Measurements from ENCODE around the gene CCDC126. TPM values are rescaled to one million over a fixed set of nuclear protein-coding genes. Genes with fewer than 3 reads are reported as not detected.
"Not testable (repeated sequence)": the region's sequence is repeated elsewhere in the genome, so short reads cannot be mapped to it uniquely, and the experiment has no call there.

The CCDC126 gene, protein sequence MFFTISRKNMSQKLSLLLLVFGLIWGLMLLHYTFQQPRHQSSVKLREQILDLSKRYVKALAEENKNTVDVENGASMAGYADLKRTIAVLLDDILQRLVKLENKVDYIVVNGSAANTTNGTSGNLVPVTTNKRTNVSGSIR
- total RNA-seq = 10 to 100 TPM in 1 of 2 experiments, 1 to 10 TPM in 1; 10.0 to 11.8 TPM

DNA sequence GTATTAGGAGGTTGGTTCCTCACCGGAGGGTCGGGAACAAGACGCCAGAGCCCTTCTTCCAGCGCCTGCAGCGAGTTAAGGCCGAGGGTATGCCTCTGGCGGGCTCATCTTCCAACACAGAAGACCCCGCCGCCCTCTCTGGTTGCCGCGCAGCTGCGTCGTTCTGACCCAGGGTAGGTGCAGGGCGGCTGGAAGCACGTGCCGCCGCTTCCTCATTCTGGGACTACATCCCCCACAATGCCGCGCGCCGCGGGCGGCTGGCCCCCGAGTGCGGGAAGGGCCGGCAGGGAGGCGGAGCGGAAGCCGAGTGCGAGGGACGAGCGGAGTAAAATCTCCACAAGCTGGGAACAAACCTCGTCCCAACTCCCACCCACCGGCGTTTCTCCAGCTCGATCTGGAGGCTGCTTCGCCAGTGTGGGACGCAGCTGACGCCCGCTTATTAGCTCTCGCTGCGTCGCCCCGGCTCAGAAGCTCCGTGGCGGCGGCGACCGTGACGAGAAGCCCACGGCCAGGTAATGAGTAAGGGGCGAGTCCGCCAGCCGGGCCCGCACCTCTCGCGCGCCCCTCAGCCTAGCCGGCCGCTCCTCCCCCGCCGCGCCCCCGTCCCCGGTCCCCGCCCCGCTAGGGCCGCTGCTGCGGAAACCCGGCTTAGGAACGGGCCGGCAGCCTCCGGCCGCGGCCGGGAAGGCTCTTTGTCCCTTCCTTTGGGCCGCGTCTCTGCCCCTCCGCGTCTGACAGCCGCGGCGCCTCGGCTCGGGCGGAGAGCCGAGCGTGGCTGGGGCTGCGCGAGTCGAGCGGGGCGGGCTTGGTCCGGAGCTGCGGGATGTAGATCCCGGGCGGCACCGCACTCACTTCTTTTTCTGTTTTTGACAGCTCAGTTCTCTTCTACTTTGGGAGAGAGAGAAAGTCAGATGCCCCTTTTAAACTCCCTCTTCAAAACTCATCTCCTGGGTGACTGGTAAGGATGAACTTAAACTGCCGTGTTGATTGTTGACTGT is at the start of gene CCDC126:
Gene CCDC126, plus strand, starts transcription at position 289 of the 998 bp plus-strand sequence. CDS start 13,934 bp downstream, outside the sequence.
- peaks cover 9% of the 10 kb centered on the region for H3K27me3 Mint-ChIP-seq
- POLR2A ChIA-PET = interaction anchor here (0.6 to 2.8 kb wide), 2 partner anchors 58 to 932 kb away, joined by 9 to 11 read pairs; no protein-coding TSS in a partner anchor
- H3K9me3 Mint-ChIP-seq = peaks cover 4% of the 10 kb centered on the region
- peaks cover 5% of the 10 kb centered on the region for H3K36me3 Mint-ChIP-seq
- ATAC-seq (ENCODE audit: low read depth) (peak; percentile 84), DNase-seq (peak; percentile 87)
- H3K4me3 Mint-ChIP-seq = peak within 1 kb of the TSS; percentile 85
- peaks cover 24% of the 10 kb centered on the region for H3K4me1 Mint-ChIP-seq
- H3K27ac Mint-ChIP-seq = peak within 1 kb of the TSS; percentile 71

DNA sequence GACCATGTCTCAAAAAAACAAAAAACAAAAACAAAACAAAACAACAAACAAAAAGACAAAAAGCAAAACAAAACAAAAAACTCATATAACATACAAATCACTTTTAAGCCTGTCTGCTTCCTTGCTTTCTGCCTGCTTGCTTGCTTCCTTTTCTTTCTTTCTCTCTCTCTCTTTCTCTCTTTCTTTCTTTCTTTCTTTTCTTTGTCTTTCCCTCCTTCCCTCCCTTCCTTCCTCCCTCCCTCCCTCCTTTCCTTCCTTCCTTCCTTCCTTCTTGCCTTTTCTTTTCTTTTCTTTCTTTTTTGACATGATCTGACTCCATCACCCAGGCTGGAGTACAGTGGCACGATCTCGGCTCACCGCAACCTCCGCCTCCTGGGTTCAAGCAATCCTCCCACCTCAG is 49.5 kb upstream of the CCDC126 start:
- no peaks in the 10 kb centered on the region for H3K27me3 Mint-ChIP-seq
- no peaks in the 10 kb centered on the region for H3K36me3 Mint-ChIP-seq
- H3K27ac Mint-ChIP-seq = no peak overlapping the region
- H3K9me3 Mint-ChIP-seq = no peaks in the 10 kb centered on the region
- ATAC-seq (ENCODE audit: low read depth) = no peak
- no peak for DNase-seq
- peaks cover 9% of the 10 kb centered on the region for H3K4me1 Mint-ChIP-seq
- POLR2A ChIA-PET = no interaction called here
- H3K4me3 Mint-ChIP-seq = no peak overlapping the region

DNA sequence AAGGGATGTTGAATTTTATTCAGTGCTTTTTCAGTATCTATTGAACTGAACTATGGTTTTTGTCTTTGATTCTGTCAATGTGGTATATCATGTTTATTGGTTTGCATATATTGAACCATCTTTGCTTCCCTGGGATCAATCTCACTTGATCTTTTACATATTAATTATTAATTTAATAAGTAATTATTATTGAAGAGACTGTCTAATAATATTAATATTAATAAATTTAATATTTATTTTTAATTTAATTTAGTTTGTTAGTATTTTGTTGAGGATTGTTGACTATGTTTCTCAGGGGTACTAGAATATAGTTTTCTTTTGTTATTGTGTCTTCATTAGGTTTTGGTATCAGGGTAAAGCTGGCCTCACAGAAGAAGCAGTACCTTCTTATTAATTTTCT is 38.9 kb upstream of the CCDC126 start:
- peaks cover 21% of the 10 kb centered on the region for H3K27me3 Mint-ChIP-seq
- DNase-seq = no peak
- H3K9me3 Mint-ChIP-seq = no peaks in the 10 kb centered on the region
- no peak overlapping the region for H3K4me3 Mint-ChIP-seq
- H3K4me1 Mint-ChIP-seq = no peaks in the 10 kb centered on the region
- POLR2A ChIA-PET = no interaction called here
- H3K36me3 Mint-ChIP-seq = no peaks in the 10 kb centered on the region
- no peak for ATAC-seq (ENCODE audit: low read depth)
- H3K27ac Mint-ChIP-seq = no peak overlapping the region

DNA sequence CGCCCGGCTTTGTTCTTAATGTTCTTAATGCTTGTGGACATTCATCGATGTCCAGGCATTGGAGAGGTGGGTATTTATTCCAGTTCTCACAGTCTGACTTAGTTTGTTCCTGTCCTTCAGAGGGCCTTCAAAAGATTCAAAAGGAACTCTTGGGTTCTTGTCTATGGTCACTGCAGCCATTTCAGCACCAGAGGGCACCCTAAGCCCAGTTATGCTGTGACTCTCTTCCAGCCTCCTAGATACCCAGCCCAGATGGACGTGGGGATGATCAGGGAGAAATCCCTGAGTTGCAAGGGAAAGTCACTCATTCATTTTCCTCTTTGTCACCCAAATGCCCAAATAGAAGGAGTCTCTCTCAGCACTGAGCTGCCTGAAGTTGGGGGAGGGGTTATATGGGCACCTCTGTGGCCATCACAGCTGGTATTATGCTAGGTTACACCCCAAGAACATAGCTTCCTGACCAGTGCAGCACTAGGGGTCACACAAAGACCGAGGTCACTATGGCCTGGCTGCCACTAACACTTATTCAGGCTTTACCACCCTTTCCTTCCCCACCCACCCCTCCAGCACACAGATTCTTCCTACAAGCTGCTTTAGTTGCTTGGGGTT is 26.5 kb upstream of the CCDC126 start:
- H3K27me3 Mint-ChIP-seq = peaks cover 15% of the 10 kb centered on the region
- POLR2A ChIA-PET = no interaction called here
- no peak overlapping the region for H3K27ac Mint-ChIP-seq
- H3K4me1 Mint-ChIP-seq = no peaks in the 10 kb centered on the region
- ATAC-seq (ENCODE audit: low read depth) (peak; percentile 73), DNase-seq (peak; percentile 60)
- no peaks in the 10 kb centered on the region for H3K36me3 Mint-ChIP-seq
- no peaks in the 10 kb centered on the region for H3K9me3 Mint-ChIP-seq
- no peak overlapping the region for H3K4me3 Mint-ChIP-seq

DNA sequence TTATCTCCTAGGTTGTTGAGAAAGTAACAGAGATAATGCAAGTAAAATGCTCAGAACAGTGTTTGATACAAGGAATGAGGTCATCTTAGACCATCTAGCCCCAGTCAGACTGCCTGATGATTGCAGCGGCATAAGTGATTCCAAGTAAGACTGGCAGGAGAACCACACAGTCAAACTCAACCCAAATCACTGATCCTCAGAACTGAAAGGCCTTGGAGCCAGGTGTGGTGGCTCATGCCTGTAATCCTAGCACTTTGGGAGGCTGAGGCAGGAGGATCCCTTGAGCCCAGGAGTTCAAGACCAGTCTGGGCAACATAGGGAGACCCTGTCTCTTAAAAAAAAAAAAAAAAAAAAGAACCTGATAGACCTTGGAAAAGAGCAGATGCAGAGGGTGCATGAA is 15.2 kb upstream of the CCDC126 start:
- not testable (repeated sequence) for H3K27ac Mint-ChIP-seq; H3K27me3 Mint-ChIP-seq; H3K4me1 Mint-ChIP-seq; H3K4me3 Mint-ChIP-seq; ATAC-seq (ENCODE audit: low read depth); DNase-seq; H3K36me3 Mint-ChIP-seq; H3K9me3 Mint-ChIP-seq
- POLR2A ChIA-PET = interaction anchor here (0.7 kb wide), 1 partner anchor 42 kb away, joined by 3 read pairs; no protein-coding TSS in a partner anchor

DNA sequence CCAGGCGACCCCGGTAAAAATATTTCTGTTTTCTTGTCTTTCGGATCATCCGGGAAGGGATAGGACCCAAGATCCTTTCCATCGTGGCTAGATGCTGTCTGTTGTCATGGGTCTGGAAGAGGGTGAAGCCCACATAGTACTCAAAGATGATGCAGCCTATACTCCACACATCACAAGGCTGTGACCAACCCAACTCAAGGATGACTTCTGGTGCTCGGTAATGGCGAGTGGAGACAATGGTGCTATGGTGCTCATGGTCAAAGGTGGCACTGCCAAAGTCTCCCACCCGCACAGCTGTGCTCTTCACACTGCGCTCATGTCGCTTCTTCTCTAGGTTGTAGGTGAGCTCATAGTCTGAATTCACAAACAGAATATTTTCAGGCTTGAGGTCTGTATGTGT is 11.9 kb upstream of the CCDC126 start:
- DNase-seq; H3K27me3 Mint-ChIP-seq; H3K27ac Mint-ChIP-seq; POLR2A ChIA-PET; H3K4me3 Mint-ChIP-seq; H3K9me3 Mint-ChIP-seq; ATAC-seq (ENCODE audit: low read depth); H3K4me1 Mint-ChIP-seq; H3K36me3 Mint-ChIP-seq: not testable (repeated sequence)

DNA sequence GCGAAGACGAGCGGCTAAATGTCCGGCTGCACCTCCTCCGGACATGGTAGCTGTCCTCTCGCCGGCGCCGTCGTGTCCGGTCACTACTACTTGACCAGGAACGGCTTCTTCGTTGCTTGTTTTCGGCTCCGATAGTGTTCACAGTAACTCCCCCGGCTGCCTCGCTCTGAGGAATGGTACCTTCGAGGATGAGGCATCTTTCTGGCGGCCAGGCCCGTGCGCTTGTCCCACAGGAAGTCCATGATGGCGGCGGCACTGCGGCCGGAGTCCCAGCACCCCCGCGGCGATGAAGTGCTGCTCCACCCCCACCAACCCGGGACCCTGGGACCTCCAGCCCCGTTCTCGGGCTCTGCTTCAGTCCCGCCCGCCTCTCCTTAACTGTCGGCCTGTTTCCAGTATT is 11.0 kb upstream of the CCDC126 start:
- DNase-seq (no peak), ATAC-seq (ENCODE audit: low read depth) (no peak)
- Mint-ChIP-seq H3K27ac (no peak overlapping the region), H3K27me3 (peaks cover 3% of the 10 kb centered on the region), H3K4me1 (no peaks in the 10 kb centered on the region), H3K9me3 (no peaks in the 10 kb centered on the region), H3K4me3 (no peak overlapping the region), H3K36me3 (no peaks in the 10 kb centered on the region)
- POLR2A ChIA-PET = no interaction called here

DNA sequence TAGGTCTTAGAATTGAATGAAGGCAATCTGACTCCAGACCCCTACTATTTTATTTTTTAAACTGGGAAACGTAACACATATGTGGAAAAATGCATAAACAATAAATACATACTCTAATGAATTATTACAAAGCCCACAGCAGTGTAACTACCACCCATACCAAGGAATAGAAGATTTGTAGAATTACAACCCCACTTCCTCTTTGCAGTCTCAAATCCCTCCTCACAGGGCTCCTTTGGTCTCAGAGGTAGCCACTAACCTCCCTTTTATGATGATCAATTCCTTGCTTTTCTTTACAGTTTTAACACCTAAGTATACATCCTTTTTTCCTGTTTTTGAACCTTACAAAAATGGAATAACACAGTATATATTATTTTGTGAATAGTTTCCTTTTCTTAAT is 6.7 kb upstream of the CCDC126 start:
- ATAC-seq (ENCODE audit: low read depth) (no peak), DNase-seq (no peak)
- H3K4me3 Mint-ChIP-seq = no peak overlapping the region
- H3K27ac Mint-ChIP-seq = no peak overlapping the region
- peaks cover 10% of the 10 kb centered on the region for H3K27me3 Mint-ChIP-seq
- H3K36me3 Mint-ChIP-seq = no peaks in the 10 kb centered on the region
- peaks cover 7% of the 10 kb centered on the region for H3K4me1 Mint-ChIP-seq
- peaks cover 2% of the 10 kb centered on the region for H3K9me3 Mint-ChIP-seq
- POLR2A ChIA-PET = no interaction called here

DNA sequence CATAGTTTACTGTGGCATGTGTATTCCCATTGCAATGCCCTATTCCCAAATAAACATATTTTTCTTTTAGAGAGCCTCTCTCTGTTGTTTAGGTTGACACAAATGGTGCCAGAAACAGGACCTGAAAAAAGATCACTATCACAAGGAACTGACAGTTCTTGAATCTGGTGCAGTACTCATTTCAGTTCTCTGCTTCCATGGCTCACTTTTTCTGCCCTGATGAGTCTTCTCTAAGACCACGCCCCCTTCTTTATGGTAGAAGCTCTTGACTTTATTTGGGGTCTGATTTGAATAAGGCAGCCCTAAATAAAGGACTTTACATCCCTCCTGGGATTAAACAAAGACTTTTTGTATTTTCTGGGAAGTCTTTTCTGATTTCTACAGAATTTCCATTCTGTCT is 3.5 kb upstream of the CCDC126 start:
- H3K9me3 Mint-ChIP-seq = peaks cover 4% of the 10 kb centered on the region
- peaks cover 22% of the 10 kb centered on the region for H3K4me1 Mint-ChIP-seq
- H3K4me3 Mint-ChIP-seq = no peak overlapping the region
- ATAC-seq (ENCODE audit: low read depth) = no peak
- H3K36me3 Mint-ChIP-seq = peaks cover 4% of the 10 kb centered on the region
- no peak overlapping the region for H3K27ac Mint-ChIP-seq
- no peak for DNase-seq
- POLR2A ChIA-PET = no interaction called here
- peaks cover 9% of the 10 kb centered on the region for H3K27me3 Mint-ChIP-seq

DNA sequence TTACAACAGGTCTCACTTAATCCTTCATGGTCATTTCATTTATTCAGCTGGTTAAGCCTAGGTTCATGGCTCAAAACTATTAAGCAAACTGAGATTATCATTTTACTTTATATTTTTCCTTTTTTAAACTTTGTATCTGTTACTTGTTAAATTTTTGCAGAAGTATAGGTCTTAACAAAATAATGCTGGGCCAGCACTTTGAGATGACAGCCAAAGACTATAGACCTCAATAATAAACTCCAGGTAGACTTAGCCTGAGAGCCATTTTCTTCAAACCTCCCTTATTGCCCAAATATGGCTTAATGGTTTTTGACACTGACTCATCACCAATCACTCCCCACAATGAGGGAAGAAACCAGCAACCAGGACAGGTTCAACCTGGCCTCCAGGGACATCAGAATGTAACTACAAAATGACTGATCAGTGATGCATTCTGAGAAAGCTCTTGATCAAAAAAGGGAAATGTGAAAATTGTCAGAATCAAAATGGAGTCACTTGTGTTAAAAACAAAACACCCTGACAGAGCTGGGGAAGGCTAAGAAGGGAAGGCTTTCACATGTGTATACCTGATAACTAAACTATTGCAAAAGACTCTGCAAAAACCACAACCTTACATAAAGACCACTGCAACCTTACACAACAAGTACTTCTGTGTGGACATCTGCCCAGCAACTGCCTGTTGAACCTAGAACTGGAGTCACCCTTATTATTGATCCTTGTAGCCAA is 2.1 kb upstream of the CCDC126 start:
- POLR2A ChIA-PET = no interaction called here
- peak overlapping the region; percentile 67 for H3K27ac Mint-ChIP-seq
- DNase-seq = no peak
- H3K9me3 Mint-ChIP-seq = peaks cover 4% of the 10 kb centered on the region
- peaks cover 5% of the 10 kb centered on the region for H3K36me3 Mint-ChIP-seq
- H3K4me3 Mint-ChIP-seq = peak overlapping the region; percentile 26
- ATAC-seq (ENCODE audit: low read depth) = peak; percentile 62
- H3K4me1 Mint-ChIP-seq = peaks cover 24% of the 10 kb centered on the region
- H3K27me3 Mint-ChIP-seq = peaks cover 9% of the 10 kb centered on the region

DNA sequence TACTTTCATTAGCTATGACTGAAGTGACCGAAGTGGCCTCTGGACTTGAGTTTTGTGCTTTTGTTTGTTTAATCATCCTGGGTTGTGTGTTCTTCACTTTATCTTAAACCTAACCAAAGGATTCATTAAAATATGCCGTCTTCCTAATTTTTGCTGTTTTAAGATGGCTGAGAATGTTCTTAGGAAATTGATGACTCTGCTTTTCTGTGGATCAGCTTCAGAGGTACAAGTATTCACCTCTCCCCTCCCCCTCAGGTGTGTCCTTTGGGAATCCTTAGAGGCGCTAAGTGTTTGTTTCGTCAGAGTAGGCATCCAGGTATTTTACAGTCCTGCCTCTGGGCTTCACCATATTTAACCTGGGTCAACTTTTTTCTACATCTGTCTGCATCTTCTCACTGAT is 1.1 kb downstream of the CCDC126 start:
- H3K4me1 Mint-ChIP-seq = peaks cover 27% of the 10 kb centered on the region
- H3K27ac Mint-ChIP-seq = peak overlapping the region; percentile 71
- POLR2A ChIA-PET = interaction anchor here (2.8 kb wide), 1 partner anchor 59 kb away, joined by 11 read pairs; no protein-coding TSS in a partner anchor
- peak overlapping the region; percentile 85 for H3K4me3 Mint-ChIP-seq
- peaks cover 8% of the 10 kb centered on the region for H3K36me3 Mint-ChIP-seq
- ATAC-seq (ENCODE audit: low read depth) = no peak
- DNase-seq = no peak
- H3K27me3 Mint-ChIP-seq = peaks cover 9% of the 10 kb centered on the region
- peaks cover 3% of the 10 kb centered on the region for H3K9me3 Mint-ChIP-seq

DNA sequence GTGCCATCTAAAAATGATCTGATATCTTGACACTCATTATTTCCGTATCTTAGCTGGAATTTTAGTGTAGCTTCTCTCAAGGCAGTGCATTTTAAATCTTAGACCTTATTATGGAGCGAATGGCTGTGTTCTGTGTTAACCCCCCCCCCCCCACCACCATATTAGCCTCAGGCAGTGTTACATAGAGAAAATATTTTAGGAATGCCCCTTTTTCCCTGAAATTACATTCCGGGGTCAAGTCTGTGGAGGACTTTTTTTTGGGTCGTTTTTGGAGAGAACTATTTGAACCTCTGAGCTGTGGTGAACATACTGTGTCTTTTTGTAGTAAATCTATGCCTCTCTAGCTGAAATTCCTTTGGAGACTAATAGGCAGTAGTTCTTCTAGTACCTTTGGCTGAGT is 3.1 kb downstream of the CCDC126 start:
- H3K27me3 Mint-ChIP-seq = peaks cover 2% of the 10 kb centered on the region
- ATAC-seq (ENCODE audit: low read depth) (no peak), DNase-seq (no peak)
- POLR2A ChIA-PET = interaction anchor here (0.6 kb wide), 1 partner anchor 179 kb away, joined by 4 read pairs; no protein-coding TSS in a partner anchor
- peaks cover 3% of the 10 kb centered on the region for H3K9me3 Mint-ChIP-seq
- no peak overlapping the region for H3K4me3 Mint-ChIP-seq
- peaks cover 12% of the 10 kb centered on the region for H3K36me3 Mint-ChIP-seq
- H3K4me1 Mint-ChIP-seq = peaks cover 23% of the 10 kb centered on the region
- H3K27ac Mint-ChIP-seq = no peak overlapping the region
